ENCODE measurements around the gene TNIK. TPM values are rescaled to one million over a fixed set of nuclear protein-coding genes. Genes with fewer than 3 reads are reported as not detected.
"Not testable (repeated sequence)": the region's sequence is repeated elsewhere in the genome, so short reads cannot be mapped to it uniquely, and the experiment has no call there.

The TNIK gene
- total RNA-seq, 1 donor from 2014 or later: 17.0 TPM

DNA sequence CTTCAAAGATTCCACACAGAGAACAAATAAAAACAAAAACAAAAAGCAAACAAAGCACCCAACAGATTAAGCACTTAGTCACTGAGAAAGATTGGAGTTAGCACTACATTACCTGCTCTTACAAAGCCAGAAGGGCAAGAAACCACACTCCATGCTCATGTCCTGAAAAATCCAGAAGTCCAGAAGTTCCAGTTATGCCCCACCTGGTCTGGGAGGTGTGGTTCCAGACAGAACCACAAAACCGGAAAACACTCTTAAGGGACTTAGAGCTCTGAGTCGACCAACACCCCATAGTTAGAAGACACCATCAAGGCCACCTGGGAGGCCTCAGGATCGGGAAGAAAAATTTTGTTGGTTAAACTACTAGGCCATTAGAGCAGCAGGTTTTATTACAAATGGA, 88.9 kb downstream of the TNIK start:
- no peaks in the 10 kb centered on the region for H3K27me3 ChIP-seq (ENCODE audit: control insufficient read depth, insufficient read depth, low read length)
- no peaks in the 10 kb centered on the region for H3K36me3 ChIP-seq (ENCODE audit: control insufficient read depth, insufficient read depth, low read length)
- H3K4me3 ChIP-seq (ENCODE audit: low read depth, low read length): no peak overlapping the region
- DNase-seq (ENCODE audit: low read depth): no peak
- TF ChIP-seq, protein P1, sequence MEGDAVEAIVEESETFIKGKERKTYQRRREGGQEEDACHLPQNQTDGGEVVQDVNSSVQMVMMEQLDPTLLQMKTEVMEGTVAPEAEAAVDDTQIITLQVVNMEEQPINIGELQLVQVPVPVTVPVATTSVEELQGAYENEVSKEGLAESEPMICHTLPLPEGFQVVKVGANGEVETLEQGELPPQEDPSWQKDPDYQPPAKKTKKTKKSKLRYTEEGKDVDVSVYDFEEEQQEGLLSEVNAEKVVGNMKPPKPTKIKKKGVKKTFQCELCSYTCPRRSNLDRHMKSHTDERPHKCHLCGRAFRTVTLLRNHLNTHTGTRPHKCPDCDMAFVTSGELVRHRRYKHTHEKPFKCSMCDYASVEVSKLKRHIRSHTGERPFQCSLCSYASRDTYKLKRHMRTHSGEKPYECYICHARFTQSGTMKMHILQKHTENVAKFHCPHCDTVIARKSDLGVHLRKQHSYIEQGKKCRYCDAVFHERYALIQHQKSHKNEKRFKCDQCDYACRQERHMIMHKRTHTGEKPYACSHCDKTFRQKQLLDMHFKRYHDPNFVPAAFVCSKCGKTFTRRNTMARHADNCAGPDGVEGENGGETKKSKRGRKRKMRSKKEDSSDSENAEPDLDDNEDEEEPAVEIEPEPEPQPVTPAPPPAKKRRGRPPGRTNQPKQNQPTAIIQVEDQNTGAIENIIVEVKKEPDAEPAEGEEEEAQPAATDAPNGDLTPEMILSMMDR (IDR thresholded peaks at IDR 0.05; ENCODE audit: insufficient read depth, low read length, poor library complexity, severe bottlenecking): no peak

DNA sequence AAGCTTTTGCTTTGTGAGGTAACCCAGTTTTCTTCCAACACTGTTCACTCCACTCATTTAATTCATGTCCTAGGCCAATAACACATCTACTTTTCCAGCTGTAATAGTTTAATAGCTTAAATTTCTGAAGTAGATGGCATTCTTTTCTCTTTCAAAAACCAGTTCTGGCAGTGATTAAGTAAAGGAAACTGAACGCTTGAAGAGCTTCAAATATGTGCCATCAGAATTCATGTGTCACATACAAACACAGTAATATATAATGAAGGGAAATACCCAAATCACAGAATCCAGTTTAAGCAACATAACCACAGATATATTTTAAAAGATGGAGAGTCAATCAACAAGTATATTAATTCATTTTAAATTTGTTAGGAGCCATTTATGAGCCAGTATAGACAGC, 91.0 kb downstream of the TNIK start:
- TF ChIP-seq, protein P1 (IDR thresholded peaks at IDR 0.05; ENCODE audit: insufficient read depth, low read length, poor library complexity, severe bottlenecking): no peak
- no peak for DNase-seq (ENCODE audit: low read depth)
- H3K36me3 ChIP-seq (ENCODE audit: control insufficient read depth, insufficient read depth, low read length): no peaks in the 10 kb centered on the region
- no peak overlapping the region for H3K4me3 ChIP-seq (ENCODE audit: low read depth, low read length)
- no peaks in the 10 kb centered on the region for H3K27me3 ChIP-seq (ENCODE audit: control insufficient read depth, insufficient read depth, low read length)

DNA sequence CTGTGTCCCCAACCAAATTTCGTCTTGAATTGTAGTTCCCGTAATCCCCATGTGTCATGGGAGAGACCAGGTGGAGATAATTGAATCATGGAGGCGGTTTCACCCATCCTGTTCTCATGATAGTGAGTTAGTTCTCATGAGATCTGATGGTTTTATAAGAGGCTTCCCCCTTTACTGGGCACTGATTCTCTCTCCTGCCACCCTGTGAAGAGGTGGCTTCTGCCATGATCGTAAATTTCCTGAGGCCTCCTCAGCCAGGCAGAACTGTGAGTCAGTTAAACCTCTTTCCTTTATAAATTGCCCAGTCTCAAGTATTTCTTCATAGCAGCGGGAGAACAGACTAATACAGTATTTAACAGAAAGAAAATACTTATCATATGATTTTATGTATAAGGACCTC, 93.5 kb downstream of the TNIK start:
- H3K27me3 ChIP-seq (ENCODE audit: control insufficient read depth, insufficient read depth, low read length); H3K4me3 ChIP-seq (ENCODE audit: low read depth, low read length); DNase-seq (ENCODE audit: low read depth); H3K36me3 ChIP-seq (ENCODE audit: control insufficient read depth, insufficient read depth, low read length): not testable (repeated sequence)

DNA sequence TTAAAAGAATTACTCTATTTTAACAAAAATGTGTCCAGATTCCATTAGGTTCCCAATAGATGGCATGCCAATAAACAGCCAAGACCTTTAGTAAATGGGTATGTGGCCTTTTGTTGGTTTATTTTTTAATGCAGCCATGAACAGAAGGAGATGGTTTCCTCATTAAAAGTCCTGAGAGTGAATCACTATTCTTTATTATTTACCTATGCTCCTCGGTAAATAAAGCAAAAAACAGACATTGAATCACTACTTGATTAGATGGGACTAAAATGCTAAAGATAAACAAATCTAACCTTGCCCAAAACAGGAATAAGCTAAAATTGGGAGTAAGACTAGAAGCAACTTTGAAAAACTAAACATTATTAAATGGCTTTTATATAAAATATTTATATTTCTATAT, 94.2 kb downstream of the TNIK start:
- DNase-seq (ENCODE audit: low read depth): no peak
- TF ChIP-seq, protein P1 (IDR thresholded peaks at IDR 0.05; ENCODE audit: insufficient read depth, low read length, poor library complexity, severe bottlenecking): no peak
- Histone ChIP-seq H3K4me3 (ENCODE audit: low read depth, low read length) (no peak overlapping the region), H3K36me3 (ENCODE audit: control insufficient read depth, insufficient read depth, low read length) (no peaks in the 10 kb centered on the region), H3K27me3 (ENCODE audit: control insufficient read depth, insufficient read depth, low read length) (no peaks in the 10 kb centered on the region)

DNA sequence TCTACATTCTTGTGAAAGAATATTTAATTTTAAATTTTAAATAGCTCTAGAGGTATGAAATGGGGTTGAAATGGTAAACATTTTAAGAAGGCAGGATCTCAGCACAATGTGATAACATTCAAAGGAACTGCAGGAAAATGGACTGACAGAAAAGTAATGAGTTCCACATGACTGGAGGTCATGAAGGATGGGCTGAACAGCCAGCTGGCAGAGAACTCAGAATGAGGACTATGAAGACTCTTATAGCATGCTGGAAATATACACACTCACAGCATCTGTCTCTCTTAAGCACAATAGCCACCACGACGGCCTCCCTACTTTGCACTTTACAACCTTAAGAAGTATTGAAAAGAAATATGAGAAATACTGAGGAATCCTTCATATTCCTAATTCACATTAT, 94.7 kb downstream of the TNIK start:
- no peaks in the 10 kb centered on the region for H3K27me3 ChIP-seq (ENCODE audit: control insufficient read depth, insufficient read depth, low read length)
- TF ChIP-seq, protein P1 (IDR thresholded peaks at IDR 0.05; ENCODE audit: insufficient read depth, low read length, poor library complexity, severe bottlenecking): no peak
- no peak overlapping the region for H3K4me3 ChIP-seq (ENCODE audit: low read depth, low read length)
- DNase-seq (ENCODE audit: low read depth): no peak
- H3K36me3 ChIP-seq (ENCODE audit: control insufficient read depth, insufficient read depth, low read length): no peaks in the 10 kb centered on the region

DNA sequence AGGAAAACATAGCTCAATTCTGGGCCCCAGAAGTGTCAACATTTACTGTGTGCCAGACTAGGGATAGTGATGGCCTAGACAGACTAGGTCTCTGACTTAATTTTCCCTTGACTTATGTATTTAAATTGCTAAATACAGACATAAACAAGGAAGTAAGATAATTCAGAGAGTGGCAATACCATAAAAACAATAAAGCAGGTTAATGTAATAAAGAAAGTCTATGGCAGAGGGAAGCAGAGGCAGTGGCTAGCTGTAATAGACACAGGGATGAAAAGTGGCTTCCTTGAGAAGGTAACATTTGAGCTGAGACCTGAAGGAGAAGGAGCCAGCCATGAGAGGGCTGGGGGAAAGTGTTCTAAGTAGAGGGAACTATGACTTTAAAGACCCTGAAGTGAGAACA, 95.7 kb downstream of the TNIK start:
- H3K36me3 ChIP-seq (ENCODE audit: control insufficient read depth, insufficient read depth, low read length): no peaks in the 10 kb centered on the region
- TF ChIP-seq, protein P1 (IDR thresholded peaks at IDR 0.05; ENCODE audit: insufficient read depth, low read length, poor library complexity, severe bottlenecking): no peak
- DNase-seq (ENCODE audit: low read depth): no peak
- no peaks in the 10 kb centered on the region for H3K27me3 ChIP-seq (ENCODE audit: control insufficient read depth, insufficient read depth, low read length)
- no peak overlapping the region for H3K4me3 ChIP-seq (ENCODE audit: low read depth, low read length)

Measured in kidney epithelial cell (primary cell).